GM23338 (cell line): ENCODE data around the gene RNFT2.

Experiments used
- CREB1 ChIP-seq: fragments of 250-450 bp; sonication (Bioruptor Pico); IDR thresholded peaks from 2 replicates; pipeline ENCODE4 v1.5.0; 2020; ENCODE audit warnings: low read depth, mild to moderate bottlenecking, moderate library complexity
- CTCF ChIP-seq, 2 experiments: fragments of 200-600 bp in 1 of 2; sonication (generic) in 1 of 2; conservative IDR thresholded peaks; 2 replicates each; pipeline versions ENCODE4 v1.5.1 to v1.6.1; 2016 to 2017; ENCODE audit warnings: antibody characterized with exemption in 2 of 2, low read depth in 2 of 2, mild to moderate bottlenecking in 2 of 2, moderate library complexity in 1 of 2
- ETS1 ChIP-seq: IDR thresholded peaks from 2 replicates; pipeline ENCODE4 v1.6.1; 2016; ENCODE audit warnings: antibody characterized with exemption
- EZH2 ChIP-seq: fragments of 200-600 bp; sonication (generic); IDR thresholded peaks from one replicate; pipeline ENCODE4 v1.8.0; 2017; ENCODE audit warnings: antibody characterized with exemption, mild to moderate bottlenecking, low read depth; ENCODE audit not compliant: unreplicated experiment
- EZH2phosphoT487 ChIP-seq: fragments of 200-600 bp; sonication (generic); IDR thresholded peaks from one replicate; pipeline ENCODE4 v1.8.1; 2018; ENCODE audit warnings: antibody characterized with exemption; ENCODE audit not compliant: unreplicated experiment
- JUNB ChIP-seq: IDR thresholded peaks from one replicate; pipeline ENCODE4 v1.6.1; 2016; ENCODE audit warnings: antibody characterized with exemption; ENCODE audit not compliant: unreplicated experiment
- NANOG ChIP-seq: IDR thresholded peaks from 2 replicates; pipeline ENCODE4 v1.6.1; 2016; ENCODE audit warnings: antibody characterized with exemption, borderline replicate concordance
- POLR2AphosphoS5 ChIP-seq: IDR thresholded peaks from 2 replicates; pipeline ENCODE4 v1.6.1; 2016; ENCODE audit warnings: antibody characterized with exemption, low read depth
- REST ChIP-seq: IDR thresholded peaks from one replicate; pipeline ENCODE4 v1.6.1; 2018; ENCODE audit warnings: antibody characterized with exemption; ENCODE audit not compliant: unreplicated experiment
- ZNF114 ChIP-seq: fragments of 250-450 bp; sonication (Bioruptor Pico); IDR thresholded peaks from 2 replicates; pipeline ENCODE4 v1.5.0; 2020; ENCODE audit warnings: mild to moderate bottlenecking, moderate library complexity
- ZNF331 ChIP-seq: fragments of 250-450 bp; sonication (Bioruptor Pico); IDR thresholded peaks from 2 replicates; pipeline ENCODE4 v1.5.0; 2020; ENCODE audit warnings: low read depth, mild to moderate bottlenecking, moderate library complexity
- ZNF462 ChIP-seq: fragments of 250-450 bp; sonication (Bioruptor Pico); IDR thresholded peaks from 2 replicates; pipeline ENCODE4 v1.5.0; 2020; ENCODE audit warnings: mild to moderate bottlenecking, moderate library complexity

GRCh38 chr12:116876151-116876869 lies 138.2 kb downstream of the RNFT2 start:
- no peak for TF ChIP-seq POLR2AphosphoS5
- TF ChIP-seq EZH2phosphoT487 = no peak
- TF ChIP-seq JUNB = no peak
- no peak for TF ChIP-seq EZH2
- no peak for TF ChIP-seq CTCF (conservative IDR thresholded peaks at IDR 0.05; ENCODE audit: low read depth in 2 of 2)
- TF ChIP-seq ZNF331 (CRISPR knock-in tag) = no peak
- no peak for TF ChIP-seq CREB1 (CRISPR knock-in tag)
- no peak for TF ChIP-seq REST
- TF ChIP-seq NANOG = no peak
- no peak for TF ChIP-seq ZNF114 (CRISPR knock-in tag)
- peak; percentile 12; the same call in 1 of the 2 replicates for TF ChIP-seq ETS1
- no peak for TF ChIP-seq ZNF462 (CRISPR knock-in tag)
